ENCODE results near the gene E2F7. TPM values are rescaled to one million over a fixed set of nuclear protein-coding genes. Genes with fewer than 3 reads are reported as not detected.

E2F7 gene
- total RNA-seq, 1 experiment from 2014 or later: 19.5 TPM

GRCh38 chr12:77058740-77059139, 6.6 kb downstream of the E2F7 start:
- no peak for DNase-seq (ENCODE audit: low read depth, low spot score)
- H3K9me2 ChIP-seq (ENCODE audit: insufficient read depth): no peaks in the 10 kb centered on the region
- intact Hi-C loops (cut with micrococcal nuclease): no loop called here
- H3K36me3 ChIP-seq (ENCODE audit: control insufficient read depth in 1 of 2, insufficient read depth in 2 of 2, low read length in 2 of 2): peaks cover 5 to 46% of the 10 kb centered on the region in 2 experiments; a peak in 3 of 4 replicates
- ChIA-PET POLR2A (no interaction called here), RAD21 (ENCODE audit: low non-redundant PET in 1 of 2, low total read pairs in 2 of 2, uncharacterized antibody in 2 of 2, unreplicated experiment in 2 of 2) (no interaction called here), CTCF (interaction anchor here (1.3 kb wide), 1 partner anchor 9 kb away, joined by 4 read pairs; no protein-coding TSS in a partner anchor)
- no peak overlapping the region for H2AFZ ChIP-seq (ENCODE audit: low read depth, low read length, poor library complexity, severe bottlenecking)
- H3K9me3 ChIP-seq (ENCODE audit: control insufficient read depth in 1 of 2, insufficient read depth in 1 of 2, low read depth in 1 of 2, low read length in 2 of 2): no peaks in the 10 kb centered on the region
- H3K4me2 ChIP-seq (ENCODE audit: low read length): no peak overlapping the region
- H4K20me1 ChIP-seq (ENCODE audit: insufficient read depth): no peaks in the 10 kb centered on the region
- peak; percentile 20; the same call in 1 of the 2 replicates for ATAC-seq
- no peak overlapping the region for H3K27ac ChIP-seq (ENCODE audit: low read depth, low read length)
- no peaks in the 10 kb centered on the region for H3K27me3 ChIP-seq (ENCODE audit: insufficient read depth, low read length)
- no peak for TF ChIP-seq JUND (IDR thresholded peaks at IDR 0.05)
- TF ChIP-seq RAD21 (IDR thresholded peaks at IDR 0.05; ENCODE audit: low read depth): no peak
- no peak for TF ChIP-seq REST (IDR thresholded peaks at IDR 0.05; ENCODE audit: low read depth)
- TF ChIP-seq POLR2AphosphoS5 (IDR thresholded peaks at IDR 0.05; ENCODE audit: low read depth, low read length): no peak
- TF ChIP-seq ATF3 (IDR thresholded peaks at IDR 0.05): no peak
- TF ChIP-seq ZBTB33 (IDR thresholded peaks at IDR 0.05; ENCODE audit: extremely low read depth, insufficient replicate concordance, low read length): no peak
- no peak for TF ChIP-seq ZFX (IDR thresholded peaks at IDR 0.05)
- TF ChIP-seq CBX3 (IDR thresholded peaks at IDR 0.05; ENCODE audit: low read depth): no peak
- no peak for TF ChIP-seq ZNF274 (IDR thresholded peaks at IDR 0.05; ENCODE audit: low read depth, low read length)
- TF ChIP-seq FOSL1 (IDR thresholded peaks at IDR 0.05; ENCODE audit: low read depth): no peak
- TF ChIP-seq CTCF (IDR thresholded peaks at IDR 0.05 in 2 of 3, conservative IDR thresholded peaks at IDR 0.05 in 1 of 3; ENCODE audit: borderline replicate concordance in 1 of 3, insufficient read depth in 1 of 3, low read depth in 2 of 3, low read length in 2 of 3): no peak
- TF ChIP-seq CEBPB (IDR thresholded peaks at IDR 0.05; ENCODE audit: low read depth): no peak
- TF ChIP-seq SP1 (IDR thresholded peaks at IDR 0.05; ENCODE audit: low read depth): no peak
- TF ChIP-seq EZH2phosphoT487 (IDR thresholded peaks at IDR 0.05; ENCODE audit: borderline replicate concordance): no peak
- no peak for TF ChIP-seq MAX (IDR thresholded peaks at IDR 0.05)
- TF ChIP-seq SIN3A (IDR thresholded peaks at IDR 0.05; ENCODE audit: low read depth): no peak
- TF ChIP-seq YY1 (IDR thresholded peaks at IDR 0.05; ENCODE audit: extremely low read depth, insufficient replicate concordance, low read depth, low read length): no peak
- no peak for TF ChIP-seq ELF1 (IDR thresholded peaks at IDR 0.05; ENCODE audit: borderline replicate concordance, low read depth)
- no peak for TF ChIP-seq EGR1 (IDR thresholded peaks at IDR 0.05; ENCODE audit: low read depth)
- TF ChIP-seq TCF7L2 (IDR thresholded peaks at IDR 0.05; ENCODE audit: borderline replicate concordance, extremely low read depth, insufficient read depth, insufficient read length): no peak
- H3K79me2 ChIP-seq (ENCODE audit: insufficient read depth, low read length): peaks cover 85% of the 10 kb centered on the region
- no TSS peak for BruUV-seq (replicated peaks)
- peaks cover under 1 to 19% of the 10 kb centered on the region in 2 experiments; a peak in 2 of 4 replicates for H3K4me1 ChIP-seq (ENCODE audit: control insufficient read depth in 1 of 2, insufficient read depth in 2 of 2, low read length in 2 of 2)
- H3K4me3 ChIP-seq (replicated peaks in 1 of 2; ENCODE audit: low read depth in 1 of 2, low read length in 2 of 2): no peak overlapping the region
- H3K9ac ChIP-seq (ENCODE audit: low read length): no peak overlapping the region
